Psoas muscle (tissue), 8 donors: ENCODE data around the gene AP3B1. TPM values are rescaled to one million over a fixed set of nuclear protein-coding genes. Genes with fewer than 3 reads are reported as not detected.

Experiments used
- ATAC-seq, 4 donors: fragments of 200-7000 bp; cut with Tn5 transposase; one replicate each; pipeline ENCODE4 v1.9.1; 2020; ENCODE audit warnings: moderate library complexity in 3 of 4, mild to moderate bottlenecking in 2 of 4
- DNase-seq, 2 donors: peaks; one replicate each; pipeline ENCODE4 v3.0.0-alpha.2; 2020
- H3K27ac ChIP-seq: fragments of 200-600 bp; one replicate; pipeline ENCODE4 v1.8.0; 2022
- H3K27me3 ChIP-seq, 3 donors: fragments of 200-600 bp in 1 of 3; one replicate each; pipeline versions ENCODE4 v1.6.1 to v1.8.0; 2013 to 2022; ENCODE audit warnings: low read length in 2 of 3, mild to moderate bottlenecking in 2 of 3, moderate library complexity in 1 of 3; ENCODE audit not compliant: insufficient read depth in 3 of 3
- H3K36me3 ChIP-seq, 2 donors: fragments of 200-600 bp in 1 of 2; one replicate each; pipeline versions ENCODE4 v1.6.1 to v1.8.0; 2013 to 2022; ENCODE audit warnings: low read depth in 1 of 2, mild to moderate bottlenecking in 1 of 2, moderate library complexity in 1 of 2; ENCODE audit not compliant: insufficient read depth in 1 of 2
- H3K4me1 ChIP-seq: fragments of 200-600 bp; one replicate; pipeline ENCODE4 v1.8.0; 2022
- H3K4me3 ChIP-seq: fragments of 200-600 bp; one replicate; pipeline ENCODE4 v1.8.0; 2022; ENCODE audit warnings: mild to moderate bottlenecking
- H3K9me3 ChIP-seq: fragments of 200-600 bp; one replicate; pipeline ENCODE4 v1.8.0; 2022
- CTCF ChIP-seq: fragments of 200-600 bp; IDR thresholded peaks from one replicate; pipeline ENCODE4 v1.8.0; 2022; ENCODE audit warnings: antibody characterized with exemption
- WGBS, 3 donors: extraction: QIAGEN DNeasy Blood & Tissue Kit; methylation state at CpG; one replicate each; pipeline versions ENCODE4 v1.1.6 to v1.1.7; 2013; 5-methylcytosine and 5-hydroxymethylcytosine counted together
- intact Hi-C, 2 donors: fragments of 100-400 bp; cut with DNase I; formaldehyde crosslinking; loops; one replicate each; pipeline versions ENCODE4 v1.11.0 to v1.14.2; 2022
- polyA plus RNA-seq, 3 donors: library from polyadenylated mRNA; stranded (reverse); fragments of 200-250 nt; gene quantifications; one replicate each; pipeline ENCODE4 v1.2.3, GENCODE V29; 2013
- total RNA-seq, 4 donors: library from RNA; stranded (reverse); fragmentation: NEBNext Ultra II Directional in 2 of 4; extraction: Animal tissue kit (Norgen Biotek cat#: 25700) in 2 of 4; gene quantifications; one replicate each; pipeline versions ENCODE4 v1.2.1 to v1.2.4, GENCODE V29; 2021 to 2023
- donor health status: healthy with polysubstance abuse.
- donor health status: DM: no; HTN: no; CAD: no; lungs with moderate emphysema.
- donor health status: Bipolar disorder and iron deficiency.
- donor health status: healthy.
- donor health status: DM: yes; HTN: yes; CAD: no.
- donor health status: DM: no; HTN: no; CAD: no.
- donor health status: DM: no; HTN: no; CAD: no.
- donor health status: DM: yes; HTN: yes; CAD: no.

Gene AP3B1
- total and polyA plus RNA-seq, 7 donors, result 12.4 to 24.4 (median 15.2) TPM

GRCh38 chr5:78004559-78004958 lies 289.9 kb downstream of the AP3B1 start:
- intact Hi-C loops, result loop anchor here (10.0 kb wide), 2 partner anchors 360 to 440 kb away; no protein-coding TSS in a partner anchor
- no peak overlapping the region for H3K27ac ChIP-seq
- ATAC-seq, result no peak
- no peaks in the 10 kb centered on the region for H3K4me1 ChIP-seq
- H3K36me3 ChIP-seq, result peaks cover 0 to 2% of the 10 kb centered on the region in 2 donors
- H3K4me3 ChIP-seq, result no peak overlapping the region
- 90 to 100% (median 94%) methylated on average over 1 of the region's 1 CpG for WGBS, 3 donors
- no peaks in the 10 kb centered on the region for H3K27me3 ChIP-seq
- DNase-seq, result no peak
- no peaks in the 10 kb centered on the region for H3K9me3 ChIP-seq
- TF ChIP-seq CTCF, result no peak

GRCh38 chr5:78003919-78004318 lies 290.6 kb downstream of the AP3B1 start:
- DNase-seq, result no peak
- 76 to 95% (median 78%) methylated on average over 7 of the region's 7 CpGs for WGBS, 3 donors

GRCh38 chr5:78003450-78003849 lies 291.0 kb downstream of the AP3B1 start:
- DNase-seq (no peak), ATAC-seq (no peak)
- Histone ChIP-seq H3K27me3 (no peaks in the 10 kb centered on the region), H3K4me1 (no peaks in the 10 kb centered on the region), H3K9me3 (no peaks in the 10 kb centered on the region), H3K36me3 (peaks cover 0 to 4% of the 10 kb centered on the region in 2 donors), H3K4me3 (no peak overlapping the region), H3K27ac (no peak overlapping the region)
- TF ChIP-seq CTCF, result no peak
- WGBS, 3 donors, result 78 to 93% (median 80%) methylated on average over 5 of the region's 5 CpGs
- intact Hi-C loops, result loop anchor here (10.0 kb wide), 2 partner anchors 359 to 439 kb away; no protein-coding TSS in a partner anchor

More at GRCh38 chr5:78003919-78004318, 290.6 kb downstream of the AP3B1 start:
- H3K36me3 ChIP-seq, result peaks cover 0 to 4% of the 10 kb centered on the region in 2 donors
- H3K4me3 ChIP-seq, result no peak overlapping the region
- no peaks in the 10 kb centered on the region for H3K27me3 ChIP-seq
- no peak for ATAC-seq
- no peak overlapping the region for H3K27ac ChIP-seq
- no peaks in the 10 kb centered on the region for H3K4me1 ChIP-seq
- no peaks in the 10 kb centered on the region for H3K9me3 ChIP-seq
- intact Hi-C loops, result loop anchor here (10.0 kb wide), 2 partner anchors 359 to 439 kb away; no protein-coding TSS in a partner anchor
- TF ChIP-seq CTCF, result no peak

- intact Hi-C loops, result loop anchor here (10.0 kb wide), 2 partner anchors 358 to 438 kb away; no protein-coding TSS in a partner anchor
- DNase-seq, result no peak
- Histone ChIP-seq H3K27ac (no peak overlapping the region), H3K36me3 (peaks cover 0 to 4% of the 10 kb centered on the region in 2 donors), H3K9me3 (no peaks in the 10 kb centered on the region), H3K4me1 (no peaks in the 10 kb centered on the region), H3K4me3 (no peak overlapping the region), H3K27me3 (no peaks in the 10 kb centered on the region)
- no peak for ATAC-seq
- TF ChIP-seq CTCF, result no peak
- WGBS, 3 donors, result 39 to 57% (median 50%) methylated on average over 1 of the region's 1 CpG
These were observed 291.8 kb downstream of the AP3B1 start for GRCh38 chr5:78002690-78003089.

GRCh38 chr5:78001197-78001596 lies 293.3 kb downstream of the AP3B1 start:
- peaks cover 0 to 4% of the 10 kb centered on the region in 2 donors for H3K36me3 ChIP-seq
- TF ChIP-seq CTCF, result no peak
- H3K4me3 ChIP-seq, result no peak overlapping the region
- H3K27me3 ChIP-seq, result no peaks in the 10 kb centered on the region
- peaks cover 8% of the 10 kb centered on the region for H3K4me1 ChIP-seq
- ATAC-seq (no peak), DNase-seq (no peak)
- no peaks in the 10 kb centered on the region for H3K9me3 ChIP-seq
- no peak overlapping the region for H3K27ac ChIP-seq
- 94 to 96% (median 95%) methylated on average over 7 of the region's 7 CpGs for WGBS, 3 donors
- intact Hi-C loops, result loop anchor here (10.0 kb wide), 2 partner anchors 356 to 436 kb away; no protein-coding TSS in a partner anchor
